Stimulated activated CD8-positive, alpha-beta memory T cell treated with anti-CD3 and anti-CD28 coated beads, Interleukin-12 subunit alpha, Interleukin-12 subunit beta, amount 100 ng/mL, for 1 hour (primary cell): Measurements from ENCODE around the gene DPH7.
"Not testable (repeated sequence)": the region's sequence is repeated elsewhere in the genome, so short reads cannot be mapped to it uniquely, and the experiment has no call there.

Source experiments
- DNase-seq: peaks from one replicate; pipeline ENCODE4 v3.0.0-alpha.2; 2020; ENCODE audit warnings: low read depth

The DPH7 gene

GRCh38 chr9:137516144-137516917, 62.4 kb downstream of the DPH7 start:
- no peak for DNase-seq

DNA sequence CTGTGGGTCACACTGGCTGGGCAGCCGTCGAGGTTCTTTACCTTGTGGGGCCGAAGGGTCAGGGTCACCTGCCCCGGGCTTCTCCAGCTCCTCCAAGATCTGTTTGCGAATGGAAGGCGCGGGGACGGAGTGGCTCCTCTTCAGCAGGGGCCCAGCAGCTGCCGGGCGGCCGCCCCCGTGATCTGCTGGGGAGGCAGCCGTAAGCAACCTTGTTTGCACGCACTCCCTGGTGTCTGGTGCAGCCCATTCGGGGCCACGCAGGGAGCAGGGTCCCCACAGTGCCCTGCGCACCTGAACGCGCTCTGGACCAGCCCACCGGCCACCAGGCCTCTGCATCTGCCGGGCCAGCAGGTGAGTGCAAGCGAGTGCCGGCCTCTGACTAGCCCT, 63.4 kb downstream of the DPH7 start:
- no peak for DNase-seq

DNA sequence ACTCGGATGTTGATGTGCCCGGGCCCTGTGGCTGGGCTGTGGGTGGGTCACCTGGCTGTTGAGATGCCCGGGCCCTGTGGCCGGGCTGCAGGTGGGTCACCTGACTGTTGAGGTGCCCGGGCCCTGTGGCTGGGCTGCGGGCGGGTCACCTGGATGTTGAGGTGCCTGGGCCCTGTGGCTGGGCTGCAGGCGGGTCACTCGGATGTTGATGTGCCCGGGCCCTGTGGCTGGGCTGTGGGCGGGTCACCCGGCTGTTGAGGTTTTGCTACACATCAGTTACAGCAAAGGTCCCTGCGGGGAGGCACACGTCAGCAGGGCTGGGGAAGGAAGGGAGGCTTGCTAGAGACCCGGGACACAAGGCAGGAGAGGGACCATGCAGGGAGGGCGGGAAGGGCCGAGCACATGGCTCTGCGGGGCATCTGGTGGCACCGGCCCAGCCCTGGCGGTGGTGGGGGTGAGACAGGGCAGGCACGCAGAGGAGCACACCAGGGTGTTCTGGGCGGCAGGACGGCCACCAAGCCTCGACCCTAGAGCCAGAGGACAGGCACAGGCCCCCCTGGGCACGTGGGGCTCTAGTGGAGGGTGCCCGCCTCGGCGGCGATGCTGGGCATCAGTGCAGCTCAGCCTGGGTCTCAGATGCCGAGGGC, 63.9 kb downstream of the DPH7 start:
- no peak for DNase-seq

- not testable (repeated sequence) for DNase-seq
These were observed 64.7 kb downstream of the DPH7 start for GRCh38 chr9:137513801-137514570.

DNA sequence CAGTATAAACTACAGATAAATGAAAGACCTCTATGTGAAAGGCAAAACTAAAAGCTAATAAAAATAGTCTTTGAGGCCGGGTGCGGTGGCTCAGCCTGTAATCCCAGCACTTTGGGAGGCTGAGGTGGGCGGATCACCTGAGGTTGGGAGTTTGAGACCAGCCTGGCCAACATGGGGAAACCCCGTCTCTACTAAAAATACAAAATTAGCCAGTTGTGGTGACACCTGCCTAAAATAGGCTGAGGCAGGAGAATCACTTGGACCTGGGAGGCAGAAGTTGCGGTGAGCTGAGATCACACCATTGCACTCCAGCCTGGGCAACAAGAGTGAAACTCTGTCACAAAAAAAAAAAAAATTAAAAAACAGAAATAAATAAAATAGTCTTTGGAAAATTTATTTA, 65.6 kb downstream of the DPH7 start:
- not testable (repeated sequence) for DNase-seq

DNA sequence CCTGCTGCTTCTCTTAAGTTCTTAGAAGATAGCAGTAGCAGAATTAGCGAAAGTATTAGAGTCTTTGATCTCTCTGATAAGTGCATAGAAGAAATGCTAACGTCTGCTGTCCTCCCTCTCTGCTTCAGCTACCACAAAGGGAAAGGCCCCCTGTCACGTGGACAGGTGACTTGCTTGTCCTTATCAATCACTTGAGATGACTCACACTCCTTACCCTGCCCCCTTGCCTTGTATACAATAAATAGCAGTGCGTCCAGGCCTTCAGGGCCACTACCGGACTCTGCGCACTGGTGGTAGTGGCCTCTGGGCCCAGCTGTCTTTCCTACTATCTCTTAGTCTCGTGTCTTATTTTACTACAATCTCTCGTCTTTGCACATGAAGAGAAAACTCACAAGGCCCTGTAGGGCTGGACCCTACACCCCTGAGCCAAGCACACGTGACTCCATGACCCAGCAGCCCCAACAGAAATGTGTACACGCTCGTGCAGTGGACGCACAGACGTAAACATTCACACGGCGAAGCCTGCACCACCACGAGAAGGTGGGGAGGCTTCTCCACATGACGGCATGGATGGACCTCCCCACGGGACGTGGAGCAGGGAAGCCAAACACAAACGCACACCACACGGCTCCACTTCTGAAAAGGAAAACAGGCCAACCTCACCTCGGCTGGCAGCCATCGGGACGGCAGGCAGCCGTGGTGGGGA, 66.8 kb downstream of the DPH7 start:
- DNase-seq: no peak

DNA sequence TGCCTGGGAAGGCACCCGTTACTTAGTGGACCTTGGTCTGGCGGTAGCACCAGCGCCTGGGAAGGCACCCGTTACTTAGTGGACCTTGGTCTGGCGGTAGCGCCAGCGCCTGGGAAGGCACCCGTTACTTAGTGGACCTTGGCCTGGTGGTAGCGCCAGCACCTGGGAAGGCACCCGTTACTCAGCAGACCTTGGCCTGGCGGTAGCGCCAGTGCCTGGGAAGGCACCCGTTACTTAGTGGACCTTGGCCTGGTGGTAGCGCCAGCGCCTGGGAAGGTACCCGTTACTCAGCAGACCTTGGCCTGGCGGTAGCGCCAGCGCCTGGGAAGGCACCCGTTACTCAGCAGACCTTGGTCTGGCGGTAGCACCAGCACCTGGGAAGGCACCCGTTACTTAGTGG, 67.6 kb downstream of the DPH7 start:
- not testable (repeated sequence) for DNase-seq

DNA sequence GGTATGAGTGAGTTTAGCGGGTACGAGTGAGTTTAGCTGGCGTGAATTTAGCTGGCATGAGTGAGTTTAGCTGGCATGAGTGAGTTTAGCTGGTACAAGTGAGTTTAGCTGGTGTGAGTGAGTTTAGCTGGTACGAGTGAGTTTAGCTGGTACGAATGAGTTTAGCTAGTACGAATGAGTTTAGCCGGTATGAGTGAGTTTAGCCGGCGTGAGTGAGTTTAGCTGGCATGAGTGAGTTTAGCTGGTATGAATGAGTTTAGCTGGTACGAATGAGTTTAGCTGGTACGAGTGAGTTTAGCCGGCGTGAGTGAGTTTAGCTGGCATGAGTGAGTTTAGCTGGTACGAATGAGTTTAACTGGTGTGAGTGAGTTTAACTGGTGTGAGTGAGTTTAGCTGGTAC, 69.5 kb downstream of the DPH7 start:
- no peak for DNase-seq

- no peak for DNase-seq
These were observed 72.0 kb downstream of the DPH7 start for GRCh38 chr9:137506702-137507171.

GRCh38 chr9:137506274-137506673, 72.5 kb downstream of the DPH7 start:
- DNase-seq: no peak

DNA sequence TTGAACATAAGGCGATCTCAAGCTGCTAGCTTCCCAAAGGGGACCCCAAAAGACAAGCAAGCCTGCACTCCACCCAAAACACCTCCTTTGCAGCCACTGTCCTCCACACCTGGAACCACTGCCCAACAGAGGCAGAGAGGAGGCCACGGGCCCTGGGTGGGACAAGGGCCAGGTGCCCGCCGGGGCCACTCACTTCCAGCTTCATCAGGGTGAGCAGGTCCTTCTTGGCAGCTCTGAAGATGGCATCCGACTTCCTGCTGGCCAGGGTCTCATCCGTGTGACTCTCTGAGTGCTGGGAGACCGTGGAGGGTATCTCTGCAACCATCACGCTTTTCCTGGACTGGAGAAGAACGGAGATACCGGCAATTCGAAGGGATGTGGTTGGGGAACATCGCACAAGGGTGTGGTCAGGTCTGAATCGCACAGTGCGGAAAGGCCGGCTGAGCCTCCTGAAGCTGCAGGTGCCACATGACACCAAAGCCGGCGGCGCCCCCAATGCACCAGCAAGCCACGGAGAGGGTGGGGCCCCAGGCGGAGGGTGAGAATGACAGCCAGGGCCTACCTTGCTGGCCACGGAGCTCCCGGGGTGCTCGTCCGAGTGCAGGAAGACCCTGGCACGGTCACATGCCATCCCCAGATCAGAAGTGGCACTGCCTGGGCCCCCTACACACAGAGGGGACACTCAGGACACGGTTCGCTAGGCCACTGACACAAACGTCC, 73.1 kb downstream of the DPH7 start:
- DNase-seq: no peak
